HCT116 (cell line): ENCODE measurements around the gene HOXC13. TPM values are rescaled to one million over a fixed set of nuclear protein-coding genes. Genes with fewer than 3 reads are reported as not detected.

ENCODE experiments used
- ATAC-seq: fragments of 200-7000 bp; cut with Tn5 transposase; 2 replicates; pipeline ENCODE4 v1.9.1; 2020; ENCODE audit warnings: mild to moderate bottlenecking, moderate library complexity
- BruUV-seq: library from RNA; stranded (reverse); fragments of 400-500 nt; replicated peaks from 2 replicates; lab custom pipeline; 2021; lab: Mats Ljungman, UMichigan
- CTCF ChIA-PET: fragments of 300-600 bp; sonication (Branson Sonifier 250); formaldehyde crosslinking; loops from one replicate; lab custom pipeline; 2021; ENCODE audit warnings: antibody characterized with exemption; lab: Charles Lee
- POLR2A ChIA-PET: fragments of 300-600, 350-600 bp; sonication (Branson Sonifier 250); formaldehyde crosslinking; loops from one replicate; lab custom pipeline; 2021; ENCODE audit warnings: antibody characterized with exemption; lab: Charles Lee
- RAD21 ChIA-PET, 2 experiments: fragments of 300-600 bp; sonication (Branson Sonifier 250); formaldehyde crosslinking; loops; one replicate each; lab custom pipeline; 2023; ENCODE audit warnings: low total read pairs in 2 of 2; ENCODE audit not compliant: uncharacterized antibody in 2 of 2, unreplicated experiment in 2 of 2, low non-redundant PET in 1 of 2; lab: Charles Lee
- DNase-seq: peaks from one replicate; pipeline ENCODE4 v3.0.0-alpha.2; 2010; ENCODE audit warnings: low read depth, low spot score
- H2AFZ ChIP-seq: fragments of 200-600 bp; shearing (Covaris generic), sonication (generic); 2 replicates; pipeline ENCODE4 v1.6.1; 2017; ENCODE audit warnings: low read depth, mixed run types, mixed read lengths, antibody characterized with exemption, low read length; ENCODE audit not compliant: poor library complexity, severe bottlenecking
- H3K27ac ChIP-seq: 2 replicates; pipeline ENCODE4 v1.5.1; 2012; ENCODE audit warnings: low read depth, low read length
- H3K27me3 ChIP-seq: fragments of 200-600 bp; sonication (generic); 2 replicates; pipeline ENCODE4 v1.6.1; 2016; ENCODE audit warnings: mixed run types, low read length, mixed read lengths; ENCODE audit not compliant: insufficient read depth
- H3K36me3 ChIP-seq, 2 experiments: fragments of 200-500 bp in 1 of 2; fragments of 200-600 bp in 1 of 2; sonication (Bioruptor generic) in 1 of 2; sonication (generic) in 1 of 2; 2 replicates each; pipeline versions ENCODE4 v1.5.1 to v1.6.1; 2014 to 2016; ENCODE audit warnings: low read length in 2 of 2, inconsistent platforms in 1 of 2, mixed read lengths in 1 of 2, mixed run types in 1 of 2; ENCODE audit not compliant: insufficient read depth in 2 of 2, control insufficient read depth in 1 of 2
- H3K4me1 ChIP-seq, 2 experiments: fragments of 200-600 bp in 1 of 2; sonication (generic) in 1 of 2; 2 replicates each; pipeline versions ENCODE4 v1.5.1 to v1.6.1; 2012 to 2017; ENCODE audit warnings: low read length in 2 of 2, inconsistent platforms in 1 of 2, mild to moderate bottlenecking in 1 of 2, mixed read lengths in 1 of 2, mixed run types in 1 of 2, moderate library complexity in 1 of 2; ENCODE audit not compliant: insufficient read depth in 2 of 2, control insufficient read depth in 1 of 2
- H3K4me2 ChIP-seq: fragments of 200-600 bp; sonication (generic); 2 replicates; pipeline ENCODE4 v1.6.1; 2017; ENCODE audit warnings: mixed run types, low read length, mixed read lengths
- H3K4me3 ChIP-seq, 2 experiments: fragments of 200-600 bp in 1 of 2; sonication (generic) in 1 of 2; replicated peaks in 1 of 2; 2 replicates each; pipeline ENCODE4 v1.5.1; 2011 to 2016; ENCODE audit warnings: low read length in 2 of 2, control low read depth in 1 of 2, low read depth in 1 of 2, mild to moderate bottlenecking in 1 of 2, mixed read lengths in 1 of 2, mixed run types in 1 of 2
- H3K79me2 ChIP-seq: fragments of 200-600 bp; sonication (generic); 2 replicates; pipeline ENCODE4 v1.6.1; 2017; ENCODE audit warnings: mild to moderate bottlenecking, mixed run types, low read length, moderate library complexity, mixed read lengths; ENCODE audit not compliant: insufficient read depth
- H3K9ac ChIP-seq: fragments of 200-600 bp; sonication (generic); 2 replicates; pipeline ENCODE4 v1.6.1; 2016; ENCODE audit warnings: low read length, mixed read lengths
- H3K9me2 ChIP-seq: fragments of 200-600 bp; sonication (generic), shearing (Covaris generic); 2 replicates; pipeline ENCODE4 v1.6.1; 2017; ENCODE audit warnings: mixed run types, mild to moderate bottlenecking, moderate library complexity; ENCODE audit not compliant: insufficient read depth
- H3K9me3 ChIP-seq, 2 experiments: fragments of 200-500 bp in 1 of 2; fragments of 200-600 bp in 1 of 2; sonication (Bioruptor generic) in 1 of 2; sonication (generic) in 1 of 2; 2 replicates each; pipeline ENCODE4 v1.6.1; 2014 to 2017; ENCODE audit warnings: low read length in 2 of 2, mixed read lengths in 2 of 2, inconsistent platforms in 1 of 2, low read depth in 1 of 2, mild to moderate bottlenecking in 1 of 2, mixed run types in 1 of 2, moderate library complexity in 1 of 2; ENCODE audit not compliant: control insufficient read depth in 1 of 2, insufficient read depth in 1 of 2
- H4K20me1 ChIP-seq: fragments of 200-600 bp; sonication (generic), shearing (Covaris generic); 2 replicates; pipeline ENCODE4 v1.6.1; 2017; ENCODE audit warnings: mixed run types, mild to moderate bottlenecking, moderate library complexity; ENCODE audit not compliant: insufficient read depth
- CTCF ChIP-seq, 3 experiments: fragments of 200-600 bp in 1 of 3; sonication (generic) in 1 of 3; IDR thresholded peaks in 2 of 3; conservative IDR thresholded peaks in 1 of 3; 2 replicates each; pipeline ENCODE4 v1.5.1; 2012 to 2017; ENCODE audit warnings: low read depth in 2 of 3, low read length in 2 of 3, antibody characterized with exemption in 1 of 3, borderline replicate concordance in 1 of 3, control low read depth in 1 of 3, mild to moderate bottlenecking in 1 of 3, mixed read lengths in 1 of 3, mixed run types in 1 of 3, moderate library complexity in 1 of 3; ENCODE audit not compliant: insufficient read depth in 1 of 3
- EGR1 ChIP-seq: IDR thresholded peaks from 2 replicates; pipeline ENCODE4 v1.6.1; 2012; ENCODE audit warnings: low read depth
- EZH2 ChIP-seq: fragments of 200-600 bp; sonication (generic); IDR thresholded peaks from 2 replicates; pipeline ENCODE4 v1.6.1; 2017; ENCODE audit warnings: antibody characterized with exemption, mixed run types
- FOSL1 ChIP-seq: IDR thresholded peaks from 2 replicates; pipeline ENCODE4 v1.6.1; 2012; ENCODE audit warnings: low read depth
- JUND ChIP-seq: IDR thresholded peaks from 2 replicates; pipeline ENCODE4 v1.6.1; 2012
- POLR2A ChIP-seq: IDR thresholded peaks from 2 replicates; pipeline ENCODE4 v1.7.0; 2011; ENCODE audit warnings: borderline replicate concordance; ENCODE audit not compliant: insufficient read depth, insufficient read length; ENCODE audit errors: extremely low read depth
- RAD21 ChIP-seq: IDR thresholded peaks from 2 replicates; pipeline ENCODE4 v1.6.1; 2012; ENCODE audit warnings: low read depth, mild to moderate bottlenecking
- REST ChIP-seq: IDR thresholded peaks from 2 replicates; pipeline ENCODE4 v1.6.1; 2012; ENCODE audit warnings: low read depth
- SIN3A ChIP-seq: IDR thresholded peaks from 2 replicates; pipeline ENCODE4 v1.6.1; 2012; ENCODE audit warnings: low read depth
- SP1 ChIP-seq: IDR thresholded peaks from 2 replicates; pipeline ENCODE4 v1.6.1; 2012; ENCODE audit warnings: low read depth
- TCF7L2 ChIP-seq: IDR thresholded peaks from 2 replicates; pipeline ENCODE4 v1.7.0; 2011; ENCODE audit warnings: borderline replicate concordance, inconsistent platforms; ENCODE audit not compliant: insufficient read depth, insufficient read length; ENCODE audit errors: extremely low read depth
- ZFX ChIP-seq: fragments of 450-650 bp; IDR thresholded peaks from 2 replicates; pipeline ENCODE4 v1.6.1; 2017
- intact Hi-C: fragments of 100-400 bp; cut with micrococcal nuclease; formaldehyde crosslinking; loops from 2 replicates; pipeline ENCODE4 v1.10.0; 2022
- total RNA-seq: library from RNA; stranded (reverse); gene quantifications from one replicate; pipeline ENCODE4 v1.2.1, GENCODE V29; 2021; ENCODE audit not compliant: unreplicated experiment

HOXC13 gene
- total RNA-seq, 1 experiment from 2014 or later = 3.8 TPM

- Histone ChIP-seq H4K20me1 (no peaks in the 10 kb centered on the region), H2AFZ (no peak overlapping the region), H3K36me3 (no peaks in the 10 kb centered on the region), H3K4me3 (no peak overlapping the region), H3K9ac (no peak overlapping the region), H3K9me3 (no peaks in the 10 kb centered on the region), H3K27me3 (peaks cover 43% of the 10 kb centered on the region), H3K4me2 (no peak overlapping the region), H3K79me2 (no peaks in the 10 kb centered on the region), H3K27ac (no peak overlapping the region), H3K9me2 (no peaks in the 10 kb centered on the region), H3K4me1 (no peaks in the 10 kb centered on the region)
- BruUV-seq = no TSS peak
- RAD21 ChIA-PET = no interaction called here
- CTCF ChIA-PET = no interaction called here
- POLR2A ChIA-PET = no interaction called here
- TF ChIP-seq CTCF (IDR thresholded peaks at IDR 0.05 in 2 of 3, conservative IDR thresholded peaks at IDR 0.05 in 1 of 3; ENCODE audit: borderline replicate concordance in 1 of 3, insufficient read depth in 1 of 3, low read depth in 2 of 3, low read length in 2 of 3) (no peak), JUND (no peak), TCF7L2 (no peak), SIN3A (no peak), REST (no peak), ZFX (no peak), EGR1 (no peak), FOSL1 (no peak), RAD21 (no peak), EZH2 (no peak), SP1 (no peak), POLR2A (no peak)
- ATAC-seq (no peak), DNase-seq (no peak)
- intact Hi-C loops = no loop called here
Measured at GRCh38 chr12:53928054-53928835, 10.4 kb upstream of the HOXC13 start.
